ENCODE results near the gene SLC48A1. TPM values are rescaled to one million over a fixed set of nuclear protein-coding genes. Genes with fewer than 3 reads are reported as not detected.

The SLC48A1 gene
- polyA plus RNA-seq, 1 of the 3 experiments (the other 2 are of a cell fraction): 7.3 TPM

- Histone ChIP-seq H3K9me3 (no peaks in the 10 kb centered on the region), H3K4me2 (no peak overlapping the region), H3K4me3 (ENCODE audit: low read depth in 2 of 2, low read length in 1 of 2) (no peak overlapping the region), H3K79me2 (ENCODE audit: insufficient read depth) (peaks cover 30% of the 10 kb centered on the region), H4K20me1 (ENCODE audit: insufficient read depth) (peaks cover 8% of the 10 kb centered on the region), H3K27ac (ENCODE audit: low read depth in 2 of 2, low read length in 1 of 2) (no peak overlapping the region), H2AFZ (ENCODE audit: low read depth) (no peak overlapping the region), H3F3A (replicated peaks; ENCODE audit: insufficient read depth) (peaks cover 9% of the 10 kb centered on the region), H3K9me2 (no peaks in the 10 kb centered on the region), H3K36me3 (replicated peaks in 1 of 2; ENCODE audit: control insufficient read depth in 1 of 2, insufficient read depth in 2 of 2, low read length in 1 of 2) (no peaks in the 10 kb centered on the region), H3K9ac (no peak overlapping the region), H3K4me1 (ENCODE audit: control insufficient read depth in 1 of 2, insufficient read depth in 2 of 2, low read depth in 1 of 2, low read length in 1 of 2) (peaks cover 23% of the 10 kb centered on the region in 2 experiments; a peak in 3 of 4 replicates), H3K27me3 (ENCODE audit: insufficient read depth) (no peaks in the 10 kb centered on the region)
- ChIA-PET CTCF (interaction anchor here (1.2 to 7.3 kb wide), 4 partner anchors 8 to 81 kb away, joined by 3 to 59 read pairs (median 4); no protein-coding TSS in a partner anchor), POLR2A (no interaction called here)
- TF ChIP-seq, protein P1, sequence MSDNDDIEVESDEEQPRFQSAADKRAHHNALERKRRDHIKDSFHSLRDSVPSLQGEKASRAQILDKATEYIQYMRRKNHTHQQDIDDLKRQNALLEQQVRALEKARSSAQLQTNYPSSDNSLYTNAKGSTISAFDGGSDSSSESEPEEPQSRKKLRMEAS (IDR thresholded peaks at IDR 0.05; ENCODE audit: low read depth): no peak
- TF ChIP-seq, protein P2, sequence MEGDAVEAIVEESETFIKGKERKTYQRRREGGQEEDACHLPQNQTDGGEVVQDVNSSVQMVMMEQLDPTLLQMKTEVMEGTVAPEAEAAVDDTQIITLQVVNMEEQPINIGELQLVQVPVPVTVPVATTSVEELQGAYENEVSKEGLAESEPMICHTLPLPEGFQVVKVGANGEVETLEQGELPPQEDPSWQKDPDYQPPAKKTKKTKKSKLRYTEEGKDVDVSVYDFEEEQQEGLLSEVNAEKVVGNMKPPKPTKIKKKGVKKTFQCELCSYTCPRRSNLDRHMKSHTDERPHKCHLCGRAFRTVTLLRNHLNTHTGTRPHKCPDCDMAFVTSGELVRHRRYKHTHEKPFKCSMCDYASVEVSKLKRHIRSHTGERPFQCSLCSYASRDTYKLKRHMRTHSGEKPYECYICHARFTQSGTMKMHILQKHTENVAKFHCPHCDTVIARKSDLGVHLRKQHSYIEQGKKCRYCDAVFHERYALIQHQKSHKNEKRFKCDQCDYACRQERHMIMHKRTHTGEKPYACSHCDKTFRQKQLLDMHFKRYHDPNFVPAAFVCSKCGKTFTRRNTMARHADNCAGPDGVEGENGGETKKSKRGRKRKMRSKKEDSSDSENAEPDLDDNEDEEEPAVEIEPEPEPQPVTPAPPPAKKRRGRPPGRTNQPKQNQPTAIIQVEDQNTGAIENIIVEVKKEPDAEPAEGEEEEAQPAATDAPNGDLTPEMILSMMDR (IDR thresholded peaks at IDR 0.05): no peak
- TF ChIP-seq REST (IDR thresholded peaks at IDR 0.05; ENCODE audit: low read depth, low read length) (no peak), MEF2A (IDR thresholded peaks at IDR 0.05; ENCODE audit: borderline replicate concordance, low read depth) (no peak), POLR2AphosphoS5 (IDR thresholded peaks at IDR 0.05; ENCODE audit: low read depth, low read length) (no peak)
- WGBS (ENCODE audit: low lambda C conversion rate): 98% methylated on average over 3 of the region's 3 CpGs
- no peak for DNase-seq
These were observed 49.8 kb downstream of the SLC48A1 start for GRCh38 chr12:47822863-47823262.

DNA sequence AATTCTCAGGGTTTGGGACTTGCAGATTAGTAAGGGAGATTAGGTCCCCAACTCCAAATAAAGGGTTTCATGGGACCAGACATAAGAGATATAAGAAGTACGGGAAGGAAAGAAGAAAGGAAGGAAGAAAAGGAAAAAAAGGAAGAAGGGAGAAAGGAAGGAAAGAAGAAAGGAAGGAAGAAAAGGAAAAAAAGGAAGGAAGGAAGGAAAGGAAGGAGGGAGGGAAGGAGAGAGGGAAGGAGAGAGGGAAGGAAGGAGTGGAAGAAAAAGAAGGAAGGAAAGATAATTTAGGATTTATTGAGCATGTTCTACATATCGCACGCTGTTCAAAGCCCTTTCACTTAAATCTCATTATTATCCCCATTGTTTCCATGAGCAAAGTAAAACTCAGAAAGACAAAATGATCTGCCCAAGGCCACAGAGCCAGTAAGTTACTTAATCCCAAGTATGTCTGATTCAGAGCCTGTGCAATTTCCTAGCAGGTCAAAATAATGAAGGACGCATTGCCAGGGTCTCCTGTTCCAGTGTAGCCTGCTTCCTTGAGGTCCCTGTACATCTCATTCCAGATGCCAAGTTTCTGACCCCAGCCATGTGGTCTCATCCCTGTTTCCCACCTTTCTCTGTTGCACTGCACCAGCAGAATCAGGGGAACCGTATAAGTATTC lies 50.5 kb downstream of the SLC48A1 start:
- CTCF ChIA-PET: interaction anchor here (1.9 to 7.3 kb wide), 2 partner anchors 14 to 15 kb away, joined by 8 to 59 read pairs; no protein-coding TSS in a partner anchor
- Histone ChIP-seq H3K27ac (ENCODE audit: low read depth in 2 of 2, low read length in 1 of 2) (no peak overlapping the region), H3K9me3 (no peaks in the 10 kb centered on the region)
- no peak for TF ChIP-seq ELF1 (IDR thresholded peaks at IDR 0.05)
- TF ChIP-seq REST (IDR thresholded peaks at IDR 0.05; ENCODE audit: low read depth, low read length): no peak
- TF ChIP-seq EP300 (IDR thresholded peaks at IDR 0.05; ENCODE audit: borderline replicate concordance in 1 of 2, low read depth in 1 of 2, low read length in 1 of 2): no peak
- TF ChIP-seq, protein P3, sequence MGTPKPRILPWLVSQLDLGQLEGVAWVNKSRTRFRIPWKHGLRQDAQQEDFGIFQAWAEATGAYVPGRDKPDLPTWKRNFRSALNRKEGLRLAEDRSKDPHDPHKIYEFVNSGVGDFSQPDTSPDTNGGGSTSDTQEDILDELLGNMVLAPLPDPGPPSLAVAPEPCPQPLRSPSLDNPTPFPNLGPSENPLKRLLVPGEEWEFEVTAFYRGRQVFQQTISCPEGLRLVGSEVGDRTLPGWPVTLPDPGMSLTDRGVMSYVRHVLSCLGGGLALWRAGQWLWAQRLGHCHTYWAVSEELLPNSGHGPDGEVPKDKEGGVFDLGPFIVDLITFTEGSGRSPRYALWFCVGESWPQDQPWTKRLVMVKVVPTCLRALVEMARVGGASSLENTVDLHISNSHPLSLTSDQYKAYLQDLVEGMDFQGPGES (IDR thresholded peaks at IDR 0.05; ENCODE audit: low read depth, low read length): no peak
- no peak for TF ChIP-seq POLR2AphosphoS5 (IDR thresholded peaks at IDR 0.05; ENCODE audit: low read depth, low read length)
- TF ChIP-seq RFX5 (IDR thresholded peaks at IDR 0.05; ENCODE audit: low read length): no peak
- TF ChIP-seq, protein P2 (IDR thresholded peaks at IDR 0.05): no peak
- TF ChIP-seq FOXJ3 (CRISPR knock-in tag; IDR thresholded peaks at IDR 0.05): no peak
- TF ChIP-seq, protein P1 (IDR thresholded peaks at IDR 0.05; ENCODE audit: low read depth): no peak

More for the DNA sequence above, 50.5 kb downstream of the SLC48A1 start:
- H3K4me2 ChIP-seq: no peak overlapping the region
- no peak for DNase-seq
- H3K9ac ChIP-seq: no peak overlapping the region
- peaks cover 24% of the 10 kb centered on the region for H3K79me2 ChIP-seq (ENCODE audit: insufficient read depth)
- H3K36me3 ChIP-seq (replicated peaks in 1 of 2; ENCODE audit: control insufficient read depth in 1 of 2, insufficient read depth in 2 of 2, low read length in 1 of 2): no peaks in the 10 kb centered on the region
- H2AFZ ChIP-seq (ENCODE audit: low read depth): no peak overlapping the region
- POLR2A ChIA-PET: no interaction called here
- 87% methylated on average over 5 of the region's 5 CpGs for WGBS (ENCODE audit: low lambda C conversion rate)
- 0 out of 2 replicates have a peak, but pooled peaks cover 1% of the 10 kb centered on the region for H4K20me1 ChIP-seq (ENCODE audit: insufficient read depth)
- H3K4me3 ChIP-seq (ENCODE audit: low read depth in 2 of 2, low read length in 1 of 2): no peak overlapping the region
- H3K9me2 ChIP-seq: no peaks in the 10 kb centered on the region
- no peaks in the 10 kb centered on the region for H3K27me3 ChIP-seq (ENCODE audit: insufficient read depth)
- peaks cover 9% of the 10 kb centered on the region for H3F3A ChIP-seq (replicated peaks; ENCODE audit: insufficient read depth)
- H3K4me1 ChIP-seq (ENCODE audit: control insufficient read depth in 1 of 2, insufficient read depth in 2 of 2, low read depth in 1 of 2, low read length in 1 of 2): peaks cover 19 to 22% of the 10 kb centered on the region in 2 experiments; a peak in 3 of 4 replicates

Data from SK-N-SH (cell line).